GM21717 (cell line): ENCODE measurements around the gene HS3ST2.
"Not testable (repeated sequence)": the region's sequence is repeated elsewhere in the genome, so short reads cannot be mapped to it uniquely, and the experiment has no call there.

Experiments
- ATAC-seq: cut with Tn5 transposase; IDR thresholded peaks from one replicate; pipeline ENCODE4 v1.9.1; 2021; ENCODE audit warnings: mild to moderate bottlenecking, moderate library complexity; ENCODE audit not compliant: unreplicated experiment

The HS3ST2 gene

GRCh38 chr16:22874394-22874793 lies 60.4 kb downstream of the HS3ST2 start:
- ATAC-seq: no peak

DNA sequence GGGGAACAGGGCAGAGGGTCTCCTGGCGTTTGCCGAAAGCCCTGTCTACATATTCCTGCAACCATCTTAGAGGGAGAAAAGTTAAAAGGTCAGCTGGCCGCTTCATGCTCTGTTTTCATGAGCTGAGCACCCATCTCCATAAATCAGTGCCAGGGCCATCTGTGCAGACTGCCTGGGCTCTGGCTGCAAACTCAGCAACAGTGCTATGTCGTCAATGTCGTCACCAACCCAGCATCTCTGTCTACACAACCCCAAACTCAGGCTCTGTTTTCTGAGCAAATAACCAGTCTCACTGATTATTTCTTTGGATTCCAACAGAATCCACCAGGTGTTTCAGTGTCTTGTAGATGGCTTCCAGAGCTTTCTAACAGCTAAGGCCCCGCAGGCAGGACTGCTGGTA lies 65.0 kb downstream of the HS3ST2 start:
- no peak for ATAC-seq

- ATAC-seq: no peak
These were observed 65.5 kb downstream of the HS3ST2 start for GRCh38 chr16:22879466-22879865.

DNA sequence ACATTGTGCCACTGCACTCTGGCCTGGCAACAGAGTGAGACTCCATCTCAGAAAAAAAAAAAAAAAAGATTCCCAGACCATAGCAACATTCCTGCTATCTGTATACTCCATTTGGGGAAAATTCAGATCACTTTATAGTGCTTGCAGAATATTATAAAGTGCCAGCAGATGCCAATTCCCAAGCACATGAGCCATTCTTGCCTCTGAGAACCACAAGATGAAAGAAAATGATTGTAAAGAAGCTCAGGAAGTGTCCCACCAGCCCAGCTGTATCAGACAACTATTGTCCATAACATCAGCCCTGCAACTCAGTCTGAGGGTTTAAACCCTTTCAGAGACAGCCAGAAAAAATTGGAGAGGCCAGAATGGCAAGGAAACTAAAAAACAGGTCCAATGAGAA lies 69.0 kb downstream of the HS3ST2 start:
- no peak for ATAC-seq

DNA sequence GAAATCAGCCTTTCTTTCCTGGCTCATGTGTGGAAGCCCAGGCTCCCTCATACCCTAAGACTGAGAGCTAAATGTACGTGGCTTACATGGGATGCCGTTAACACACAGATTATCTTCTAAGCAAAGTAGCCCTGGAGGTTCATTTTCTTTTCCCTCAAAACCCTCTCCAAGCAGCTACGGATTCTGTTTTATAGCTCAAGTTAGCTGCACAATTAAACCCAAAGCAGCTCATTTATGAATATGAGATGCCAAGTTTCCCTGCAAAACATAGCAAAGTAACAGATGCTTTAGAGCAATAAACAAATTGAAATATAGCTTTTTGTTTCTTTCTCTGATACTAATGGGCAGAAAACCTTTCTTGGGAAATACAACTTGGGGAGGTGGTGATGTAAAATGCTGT lies 72.0 kb downstream of the HS3ST2 start:
- ATAC-seq: no peak

GRCh38 chr16:22886927-22887326 lies 73.0 kb downstream of the HS3ST2 start:
- no peak for ATAC-seq

- no peak for ATAC-seq
These were observed 73.5 kb downstream of the HS3ST2 start for GRCh38 chr16:22887445-22887844.

GRCh38 chr16:22888791-22889190 lies 74.8 kb downstream of the HS3ST2 start:
- no peak for ATAC-seq

DNA sequence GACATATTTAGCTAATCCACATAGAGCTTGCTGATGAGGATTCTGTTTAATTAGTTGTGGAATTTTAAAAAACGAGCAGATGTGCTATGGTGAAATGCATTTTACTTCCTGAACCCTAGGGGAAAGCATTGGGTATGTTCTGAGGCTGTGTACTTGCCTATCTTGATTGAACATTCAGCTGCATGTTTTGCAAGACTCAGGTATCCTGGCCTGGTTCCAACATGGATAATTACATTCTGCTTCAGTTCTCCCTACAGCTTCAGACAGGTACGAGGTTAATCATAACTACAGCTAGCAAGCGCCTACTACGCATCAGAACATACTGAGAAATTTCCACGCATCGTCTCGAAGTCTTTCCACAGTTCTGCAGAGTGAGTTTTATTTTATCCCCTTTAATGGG lies 77.0 kb downstream of the HS3ST2 start:
- ATAC-seq: no peak

DNA sequence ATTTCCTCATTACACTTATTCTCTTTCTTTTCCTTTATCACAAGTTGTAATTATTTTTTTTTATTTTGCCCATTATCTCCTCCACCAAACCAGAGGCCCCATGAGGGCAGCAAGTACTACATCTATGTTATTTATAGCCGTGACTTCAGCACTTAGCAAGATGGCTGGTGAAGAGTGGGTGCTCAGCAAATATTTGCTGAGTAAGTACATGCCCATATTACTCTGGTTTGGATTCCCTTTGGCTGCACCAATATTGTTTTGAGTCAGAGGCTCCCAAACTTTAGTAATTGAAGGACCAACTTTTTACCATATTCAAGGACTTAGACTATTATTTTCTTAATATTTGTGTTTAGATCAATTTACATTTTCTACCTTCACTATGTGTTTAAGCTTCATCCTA lies 83.2 kb downstream of the HS3ST2 start:
- no peak for ATAC-seq

DNA sequence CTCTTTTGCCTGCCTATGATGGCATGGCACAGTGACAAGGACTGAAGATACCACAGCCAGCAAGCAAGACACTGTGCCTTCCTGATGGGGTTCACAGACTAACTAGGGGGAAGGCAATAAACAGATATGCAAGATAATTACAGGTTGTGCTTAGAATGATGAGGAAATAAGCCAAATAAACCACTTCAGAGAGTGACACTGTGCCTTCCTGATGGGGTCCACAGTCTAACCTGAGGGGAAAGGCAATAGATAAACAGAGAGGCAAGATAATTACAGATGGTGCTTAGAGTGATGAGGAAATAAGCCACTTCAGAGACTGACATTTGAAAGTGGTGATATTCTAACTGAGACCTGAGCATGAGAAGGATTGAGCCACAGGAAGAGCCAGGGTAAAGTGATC lies 84.2 kb downstream of the HS3ST2 start:
- ATAC-seq: no peak

DNA sequence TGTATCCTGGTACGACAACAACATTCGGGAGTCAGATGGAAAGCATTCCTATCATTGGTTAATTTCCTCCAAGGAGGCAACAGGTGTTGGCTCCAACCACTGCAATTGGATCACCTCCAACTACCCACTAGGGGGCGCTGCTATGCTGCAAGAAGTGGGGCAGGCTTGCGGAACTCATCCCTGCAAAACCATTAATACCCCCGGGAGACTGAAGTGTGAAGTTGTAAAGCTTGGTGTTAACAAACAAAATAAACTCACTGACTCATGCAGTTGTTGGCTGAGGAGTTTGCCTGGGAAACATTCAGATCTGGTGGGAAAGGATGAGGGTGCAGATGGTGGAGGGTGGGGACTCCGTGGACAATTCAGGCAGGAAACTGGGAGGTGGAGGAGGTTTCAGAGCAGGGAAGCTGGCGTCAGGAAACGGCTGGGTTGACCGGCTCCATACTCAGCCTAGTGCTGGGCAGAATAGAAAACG lies 84.9 kb downstream of the HS3ST2 start:
- ATAC-seq: no peak

GRCh38 chr16:22899567-22899966 lies 85.6 kb downstream of the HS3ST2 start:
- ATAC-seq: not testable (repeated sequence)

DNA sequence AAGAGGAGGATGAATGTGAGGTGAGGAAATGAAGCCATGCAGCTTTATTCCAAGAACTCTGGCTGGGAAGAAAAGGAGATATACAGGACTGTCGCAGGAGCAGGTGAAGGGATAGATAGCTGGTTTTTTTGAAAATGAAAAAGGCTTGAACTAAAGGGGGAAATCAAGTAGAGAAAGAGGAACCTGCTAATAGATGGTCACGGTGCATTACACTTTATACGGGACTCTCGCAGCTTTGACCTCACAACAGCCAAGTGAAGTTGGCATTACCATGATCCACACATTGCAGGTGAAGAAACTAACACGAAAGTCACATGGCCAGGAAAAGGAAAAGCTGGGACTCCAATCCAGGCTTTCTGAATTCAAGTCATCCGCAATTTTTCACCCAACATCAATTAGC lies 86.9 kb downstream of the HS3ST2 start:
- no peak for ATAC-seq

GRCh38 chr16:22901563-22901962 lies 87.6 kb downstream of the HS3ST2 start:
- ATAC-seq: no peak

DNA sequence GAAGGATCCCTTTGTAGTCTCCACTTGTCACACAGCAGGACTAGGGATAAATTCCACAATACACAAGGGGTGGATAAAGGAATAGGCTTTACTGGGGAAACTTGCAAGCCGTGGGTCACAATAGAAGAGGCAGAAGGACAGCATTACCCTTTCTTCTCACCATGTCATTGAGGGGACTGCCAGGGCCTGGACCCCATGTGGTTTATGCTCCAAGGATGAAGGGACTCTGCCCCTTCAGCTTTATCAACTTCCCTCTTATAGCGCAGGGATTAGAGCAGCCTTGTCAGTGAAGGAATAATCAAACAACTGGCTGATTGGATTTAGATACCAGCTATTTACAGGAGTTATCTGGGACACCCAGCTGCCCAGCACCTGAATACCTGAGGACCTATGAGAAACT lies 89.8 kb downstream of the HS3ST2 start:
- ATAC-seq: no peak

GRCh38 chr16:22912654-22913053 lies 98.7 kb downstream of the HS3ST2 start:
- ATAC-seq: no peak

DNA sequence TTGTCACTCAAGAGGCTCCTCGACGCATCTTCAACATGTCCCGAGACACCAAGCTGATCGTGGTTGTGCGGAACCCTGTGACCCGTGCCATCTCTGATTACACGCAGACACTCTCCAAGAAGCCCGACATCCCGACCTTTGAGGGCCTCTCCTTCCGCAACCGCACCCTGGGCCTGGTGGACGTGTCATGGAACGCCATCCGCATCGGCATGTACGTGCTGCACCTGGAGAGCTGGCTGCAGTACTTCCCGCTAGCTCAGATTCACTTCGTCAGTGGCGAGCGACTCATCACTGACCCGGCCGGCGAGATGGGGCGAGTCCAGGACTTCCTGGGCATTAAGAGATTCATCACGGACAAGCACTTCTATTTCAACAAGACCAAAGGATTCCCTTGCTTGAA lies 101.0 kb downstream of the HS3ST2 start:
- no peak for ATAC-seq

DNA sequence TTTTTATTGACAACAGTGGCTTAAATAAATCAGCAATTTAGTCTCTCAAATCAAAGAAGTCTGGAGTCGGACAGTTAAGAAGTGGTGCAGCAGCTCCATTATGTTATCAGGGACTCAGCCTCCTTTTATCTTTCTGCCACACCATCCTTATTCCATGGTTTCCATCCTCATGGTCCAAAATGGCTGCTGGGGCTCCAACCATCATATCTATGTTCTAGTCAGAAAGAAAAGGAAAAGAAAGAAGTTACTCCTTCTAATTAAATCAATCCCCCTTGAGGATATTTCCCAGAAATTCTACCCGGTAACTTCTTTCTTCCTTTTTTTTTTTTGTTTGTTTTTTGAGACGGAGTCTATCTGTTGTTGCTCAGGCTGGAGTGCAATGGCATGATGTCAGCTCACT lies 109.5 kb downstream of the HS3ST2 start:
- no peak for ATAC-seq

DNA sequence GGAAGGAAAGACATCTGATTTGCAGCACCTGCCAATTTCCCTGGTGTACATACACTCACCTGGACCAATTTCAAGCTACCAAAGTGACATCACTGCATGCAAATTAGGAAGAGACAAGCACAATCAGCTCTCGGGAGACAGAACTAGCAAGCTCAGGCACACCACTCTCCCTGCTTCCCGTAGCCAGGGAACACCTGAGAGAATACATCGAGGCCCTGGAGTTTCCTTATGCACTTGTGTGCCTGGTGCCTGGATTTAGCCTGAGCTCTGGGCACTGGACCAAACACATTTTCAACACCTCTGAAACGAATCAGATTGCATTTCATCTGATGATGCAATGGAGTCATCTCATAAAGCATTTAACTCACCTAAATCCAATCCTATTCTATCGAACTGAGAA lies 110.5 kb downstream of the HS3ST2 start:
- ATAC-seq: no peak

GRCh38 chr16:22926105-22926751 lies 112.3 kb downstream of the HS3ST2 start:
- ATAC-seq: no peak

DNA sequence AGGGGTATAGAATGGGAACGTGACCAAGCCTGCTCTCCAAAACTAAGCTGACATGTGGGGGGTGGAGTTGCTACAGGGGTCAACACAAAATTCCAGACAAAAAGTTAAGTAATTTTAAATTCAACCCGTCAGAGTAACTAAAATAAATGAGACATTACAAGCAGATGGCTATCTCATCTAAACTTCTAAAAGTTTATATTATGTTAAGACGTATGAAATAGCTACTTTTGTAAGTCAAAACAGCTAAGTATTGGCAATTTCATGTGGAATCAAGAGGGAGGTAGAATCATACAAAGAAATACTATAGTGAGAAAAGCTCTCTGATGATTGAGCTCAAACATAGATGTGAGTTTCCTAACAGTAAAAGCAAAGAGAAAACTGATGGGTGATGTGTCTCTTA lies 113.3 kb downstream of the HS3ST2 start:
- no peak for ATAC-seq

DNA sequence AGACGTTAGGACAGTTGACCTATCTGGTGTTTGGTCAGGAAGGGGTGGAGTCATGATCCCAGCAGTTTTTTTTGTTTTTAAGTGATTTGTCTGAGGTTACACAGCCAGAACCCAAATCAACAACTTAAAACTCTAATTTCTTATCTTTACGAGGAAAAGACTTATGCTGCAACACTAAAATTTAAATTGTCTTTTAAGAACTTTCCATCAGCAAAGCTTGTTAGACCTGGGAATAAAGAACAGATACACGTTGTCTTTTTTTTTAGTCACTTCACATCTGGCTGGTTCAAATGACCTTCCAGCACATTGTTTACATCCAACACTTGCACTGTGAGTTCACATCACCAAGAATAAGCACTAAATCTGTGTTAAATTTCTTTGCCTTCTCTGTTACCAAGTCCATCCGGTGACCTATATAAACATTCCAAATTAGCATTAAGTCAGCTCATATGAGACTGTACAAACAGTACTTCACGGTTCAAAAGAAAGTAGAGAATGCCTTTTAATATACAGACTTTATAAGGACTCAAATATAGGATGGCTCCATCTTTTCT lies 115.0 kb downstream of the HS3ST2 start:
- no peak for ATAC-seq
